GM20431 (cell line): ENCODE data around the gene NIPAL1.

Experiments used
- in situ Hi-C: fragments of 300-500 bp; cut with MseI, MboI; formaldehyde crosslinking; loops from one replicate; pipeline ENCODE4 v1.15.0; 2020; ENCODE audit warnings: low sequenced_read_pairs; ENCODE audit not compliant: unreplicated experiment

Gene NIPAL1

GRCh38 chr4:48024522-48024921, 8.0 kb downstream of the NIPAL1 start:
- in situ Hi-C loops, result no loop called here

- in situ Hi-C loops, result no loop called here
These were observed 8.4 kb downstream of the NIPAL1 start for GRCh38 chr4:48025005-48025404.

GRCh38 chr4:48027653-48028052, 11.1 kb downstream of the NIPAL1 start:
- in situ Hi-C loops, result no loop called here

- in situ Hi-C loops, result no loop called here
These were observed 12.1 kb downstream of the NIPAL1 start for GRCh38 chr4:48028696-48029095.

- in situ Hi-C loops, result no loop called here
These were observed 13.9 kb downstream of the NIPAL1 start for GRCh38 chr4:48030470-48030869.

- in situ Hi-C loops, result no loop called here
These were observed 15.4 kb downstream of the NIPAL1 start for GRCh38 chr4:48031802-48032525.

GRCh38 chr4:48032721-48033120, 16.1 kb downstream of the NIPAL1 start:
- in situ Hi-C loops, result no loop called here

GRCh38 chr4:48033412-48033811, 16.8 kb downstream of the NIPAL1 start:
- in situ Hi-C loops, result no loop called here

- in situ Hi-C loops, result no loop called here
These were observed 17.3 kb downstream of the NIPAL1 start for GRCh38 chr4:48033825-48034413.

GRCh38 chr4:48035952-48036351, 19.4 kb downstream of the NIPAL1 start:
- in situ Hi-C loops, result no loop called here

- in situ Hi-C loops, result no loop called here
These were observed 20.5 kb downstream of the NIPAL1 start for GRCh38 chr4:48037117-48037462.

- in situ Hi-C loops, result no loop called here
These were observed 22.1 kb downstream of the NIPAL1 start for GRCh38 chr4:48038666-48039065.

- in situ Hi-C loops, result no loop called here
These were observed 23.0 kb downstream of the NIPAL1 start for GRCh38 chr4:48039561-48039960.

GRCh38 chr4:48041535-48042137, 25.1 kb downstream of the NIPAL1 start:
- in situ Hi-C loops, result no loop called here

- in situ Hi-C loops, result no loop called here
These were observed 26.4 kb downstream of the NIPAL1 start for GRCh38 chr4:48042979-48043461.

GRCh38 chr4:48043504-48043903, 26.9 kb downstream of the NIPAL1 start:
- in situ Hi-C loops, result no loop called here

- in situ Hi-C loops, result no loop called here
These were observed 27.7 kb downstream of the NIPAL1 start for GRCh38 chr4:48044298-48044697.

- in situ Hi-C loops, result no loop called here
These were observed 29.5 kb downstream of the NIPAL1 start for GRCh38 chr4:48046059-48046458.

- in situ Hi-C loops, result no loop called here
These were observed 30.9 kb downstream of the NIPAL1 start for GRCh38 chr4:48047421-48047844.

- in situ Hi-C loops, result no loop called here
These were observed 31.3 kb downstream of the NIPAL1 start for GRCh38 chr4:48047896-48048295.

GRCh38 chr4:48049483-48049882, 32.9 kb downstream of the NIPAL1 start:
- in situ Hi-C loops, result no loop called here
